Skeletal muscle satellite cell (primary cell): ENCODE results near the gene SLC38A6. TPM values are rescaled to one million over a fixed set of nuclear protein-coding genes. Genes with fewer than 3 reads are reported as not detected.

Experiments used
- H3K27me3 ChIP-seq: 2 replicates; pipeline ENCODE4 v1.7.0; 2013; ENCODE audit warnings: low read length; ENCODE audit not compliant: control insufficient read depth, insufficient read depth
- H3K36me3 ChIP-seq: 2 replicates; pipeline ENCODE4 v1.7.0; 2013; ENCODE audit warnings: mild to moderate bottlenecking, control low read depth, low read length; ENCODE audit not compliant: insufficient read depth
- H3K4me1 ChIP-seq: 2 replicates; pipeline ENCODE4 v1.7.0; 2013; ENCODE audit warnings: low read length; ENCODE audit not compliant: control insufficient read depth, insufficient read depth
- H3K4me2 ChIP-seq: 2 replicates; pipeline ENCODE4 v1.7.0; 2013; ENCODE audit warnings: mild to moderate bottlenecking, low read length
- H3K4me3 ChIP-seq: 2 replicates; pipeline ENCODE4 v1.7.0; 2013; ENCODE audit warnings: low read length
- H3K9ac ChIP-seq: 2 replicates; pipeline ENCODE4 v1.7.0; 2013; ENCODE audit warnings: mild to moderate bottlenecking, low read depth, low read length, moderate library complexity
- H3K9me3 ChIP-seq: replicated peaks from 2 replicates; pipeline ENCODE4 v1.7.0; 2013; ENCODE audit warnings: mild to moderate bottlenecking, control low read depth, low read length
- total RNA-seq: library from RNA; depleted of rRNA; stranded (reverse); fragments of >200 nt; gene quantifications from 2 replicates; pipeline ENCODE4 v1.2.3, GENCODE V29; 2012; rRNA removed

The SLC38A6 gene
- 41.7 and 55.3 TPM in 2 replicates for total RNA-seq

DNA sequence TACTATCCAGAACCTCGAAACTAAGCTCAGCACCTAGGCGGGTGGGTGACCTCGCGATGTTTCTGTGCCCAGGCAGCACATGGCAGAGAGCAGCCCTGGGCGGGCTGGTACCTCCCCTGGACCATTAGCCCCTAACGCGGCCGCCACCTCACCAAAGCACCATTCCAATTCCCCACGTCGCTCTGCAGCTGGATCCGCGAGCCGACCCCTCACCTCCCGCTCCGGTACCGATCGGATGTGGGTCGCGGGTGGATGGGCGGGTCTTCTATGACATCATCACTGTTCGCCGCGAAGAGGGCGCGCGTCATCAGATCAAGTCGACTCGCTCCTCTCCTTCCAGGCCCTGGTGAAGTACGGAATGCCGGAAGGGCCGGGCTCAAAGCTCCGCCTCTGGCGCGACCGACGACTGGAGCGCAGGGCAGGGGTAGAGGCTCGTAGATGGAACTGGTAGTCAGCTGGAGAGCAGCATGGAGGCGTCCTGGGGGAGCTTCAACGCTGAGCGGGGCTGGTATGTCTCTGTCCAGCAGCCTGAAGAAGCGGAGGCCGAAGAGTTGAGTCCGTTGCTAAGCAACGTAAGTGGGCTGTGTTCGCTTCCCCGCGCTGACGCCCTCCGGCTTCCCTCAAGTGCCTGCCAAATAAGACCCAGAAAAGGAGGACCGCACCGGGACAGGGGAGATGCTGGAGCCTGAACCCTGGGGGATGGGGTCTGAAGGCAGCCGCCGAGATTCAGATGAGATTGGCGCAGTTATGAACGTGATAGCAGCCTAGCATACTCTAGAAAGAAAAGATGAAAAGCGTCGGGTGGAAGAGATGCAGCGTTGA is at the start of gene SLC38A6, which contains the start of gene TRMT5:
TSS of gene SLC38A6 (plus strand) at position 435 of the 822 bp plus-strand sequence. CDS start at position 468, 33 bp downstream.
TSS of gene TRMT5 (minus strand) at position 269 of the 822 bp plus-strand sequence. CDS start at position 163, 106 bp downstream.
- peak within 1 kb of the TSS; percentile 90 for H3K9ac ChIP-seq
- peak within 1 kb of the TSS; percentile 93 for H3K4me2 ChIP-seq
- H3K4me1 ChIP-seq = peaks cover 43% of the 10 kb centered on the region
- peak within 1 kb of the TSS; percentile 87 for H3K4me3 ChIP-seq
- H3K36me3 ChIP-seq = peaks cover 27% of the 10 kb centered on the region
- H3K9me3 ChIP-seq = no peaks in the 10 kb centered on the region
- H3K27me3 ChIP-seq = no peaks in the 10 kb centered on the region

DNA sequence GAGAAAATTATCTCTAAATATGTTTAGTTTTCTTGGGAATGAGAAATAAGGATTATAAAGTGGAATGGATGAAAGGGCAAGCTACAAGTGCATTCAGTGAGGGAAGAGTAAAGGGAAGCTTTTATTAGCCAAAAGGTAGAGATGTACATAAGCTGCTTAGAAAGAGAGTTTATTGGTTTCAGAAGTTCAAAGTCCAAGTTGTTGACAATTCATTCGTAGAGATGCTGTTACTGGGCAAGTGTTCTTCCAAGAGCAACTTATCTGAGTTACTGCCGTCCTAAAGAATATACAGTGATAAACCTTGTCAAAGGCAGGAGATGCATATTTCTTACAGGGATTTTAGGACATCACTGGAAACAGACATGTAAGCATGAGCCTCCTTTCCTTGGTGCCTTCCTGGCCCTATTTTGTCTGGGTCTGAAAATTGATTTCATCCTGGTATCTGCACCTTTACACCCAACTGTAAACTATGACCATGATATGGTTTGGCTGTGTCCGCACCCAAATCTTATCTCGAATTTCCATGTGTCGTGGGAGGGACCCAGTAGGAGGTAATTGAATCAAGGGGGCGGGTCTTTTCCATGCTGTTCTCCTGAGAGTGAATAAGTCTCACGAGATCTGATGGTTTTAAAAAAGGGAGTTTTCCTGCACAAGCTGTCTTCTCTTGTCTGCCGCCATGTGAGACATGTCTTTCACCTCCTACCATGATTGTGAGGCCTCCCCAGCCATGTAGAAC is 47.0 kb upstream of the SLC38A6 start:
- H3K9ac ChIP-seq = no peak overlapping the region
- H3K9me3 ChIP-seq = no peaks in the 10 kb centered on the region
- no peaks in the 10 kb centered on the region for H3K36me3 ChIP-seq
- H3K4me2 ChIP-seq = no peak overlapping the region
- no peaks in the 10 kb centered on the region for H3K27me3 ChIP-seq
- no peak overlapping the region for H3K4me3 ChIP-seq
- no peaks in the 10 kb centered on the region for H3K4me1 ChIP-seq

DNA sequence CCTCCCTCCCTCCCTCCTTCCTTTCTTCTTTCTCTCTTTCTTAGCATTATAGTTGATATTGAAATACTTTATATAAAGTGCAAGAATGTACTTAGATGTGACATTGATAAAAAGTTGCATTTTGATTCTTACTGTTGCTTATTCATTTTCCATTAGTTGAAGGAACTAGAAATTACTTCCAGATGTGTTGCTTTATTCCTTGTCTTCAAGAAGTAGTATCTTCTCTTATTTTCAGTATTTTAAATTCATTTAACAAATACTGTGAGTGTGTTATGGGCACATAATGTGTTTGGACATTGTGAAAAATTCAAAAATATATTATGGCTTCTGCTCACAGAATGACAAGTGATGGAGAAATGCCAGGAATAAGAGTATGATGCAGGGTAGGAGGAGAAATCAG is 45.7 kb upstream of the SLC38A6 start:
- H3K27me3 ChIP-seq = no peaks in the 10 kb centered on the region
- no peaks in the 10 kb centered on the region for H3K9me3 ChIP-seq
- no peak overlapping the region for H3K4me3 ChIP-seq
- H3K9ac ChIP-seq = no peak overlapping the region
- no peaks in the 10 kb centered on the region for H3K4me1 ChIP-seq
- H3K4me2 ChIP-seq = no peak overlapping the region
- no peaks in the 10 kb centered on the region for H3K36me3 ChIP-seq

DNA sequence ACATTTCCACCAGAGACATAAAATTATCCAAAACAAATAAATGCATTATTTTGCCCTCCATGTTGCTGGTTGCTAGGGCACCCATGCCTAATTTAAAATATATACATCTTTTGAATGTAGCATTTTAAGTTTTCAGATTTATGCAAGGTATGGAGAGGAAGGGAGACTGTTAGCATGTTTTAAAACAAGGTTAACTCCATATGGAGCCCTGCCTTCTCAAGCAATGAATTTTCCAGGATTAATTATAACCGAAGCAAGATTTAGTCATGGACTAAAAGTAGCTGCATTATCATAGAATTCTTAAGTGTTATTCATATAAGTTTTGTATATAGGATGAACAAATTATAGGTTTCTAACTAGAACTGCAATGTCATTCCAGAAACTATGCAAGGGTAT is 37.4 kb upstream of the SLC38A6 start:
- Histone ChIP-seq H3K9ac (no peak overlapping the region), H3K9me3 (no peaks in the 10 kb centered on the region), H3K27me3 (no peaks in the 10 kb centered on the region), H3K36me3 (no peaks in the 10 kb centered on the region), H3K4me2 (no peak overlapping the region), H3K4me3 (no peak overlapping the region), H3K4me1 (peaks cover 26% of the 10 kb centered on the region)

DNA sequence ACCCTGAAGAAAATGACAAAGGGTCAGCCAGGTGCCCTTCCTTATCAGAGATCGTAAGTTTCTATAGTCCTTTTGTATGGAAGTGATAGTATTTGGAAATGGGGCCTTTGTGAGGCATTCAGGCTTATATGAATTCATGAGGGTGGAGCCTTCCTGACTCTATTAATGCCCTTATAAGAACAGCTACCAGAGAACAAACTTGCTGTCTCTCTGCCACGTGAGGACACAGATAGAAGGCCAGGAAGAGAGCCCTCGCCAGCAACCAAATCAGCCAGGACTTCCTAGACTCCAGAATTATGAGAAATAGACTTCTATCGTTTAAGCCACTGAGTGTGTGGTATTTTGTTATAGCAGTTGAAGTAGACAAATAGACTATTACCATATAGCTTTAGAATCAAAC is 36.8 kb upstream of the SLC38A6 start:
- H3K4me1 ChIP-seq = peaks cover 26% of the 10 kb centered on the region
- no peaks in the 10 kb centered on the region for H3K27me3 ChIP-seq
- H3K36me3 ChIP-seq = no peaks in the 10 kb centered on the region
- H3K9me3 ChIP-seq = no peaks in the 10 kb centered on the region
- no peak overlapping the region for H3K4me2 ChIP-seq
- H3K4me3 ChIP-seq = no peak overlapping the region
- H3K9ac ChIP-seq = no peak overlapping the region

DNA sequence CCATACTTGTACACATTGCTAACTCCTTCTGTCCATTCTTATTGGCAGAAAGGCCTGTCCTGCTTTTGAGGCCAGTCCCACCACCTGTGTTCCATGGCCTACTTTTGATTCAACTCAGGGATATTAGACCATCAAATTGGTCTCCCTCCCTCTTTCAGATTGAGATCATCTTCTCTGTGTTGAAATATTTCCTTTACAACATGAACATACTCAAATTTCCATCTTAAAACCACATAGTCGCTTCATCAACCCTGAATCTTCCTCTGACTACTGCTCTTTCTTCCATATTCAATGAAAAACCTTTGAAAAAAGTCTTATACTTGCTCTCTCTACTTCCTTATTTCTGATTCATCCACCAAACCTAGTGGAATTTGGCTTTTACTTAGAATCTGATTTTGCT is 35.1 kb upstream of the SLC38A6 start:
- no peaks in the 10 kb centered on the region for H3K9me3 ChIP-seq
- H3K4me2 ChIP-seq = no peak overlapping the region
- no peak overlapping the region for H3K4me3 ChIP-seq
- no peaks in the 10 kb centered on the region for H3K36me3 ChIP-seq
- H3K9ac ChIP-seq = no peak overlapping the region
- H3K4me1 ChIP-seq = peaks cover 30% of the 10 kb centered on the region
- no peaks in the 10 kb centered on the region for H3K27me3 ChIP-seq

DNA sequence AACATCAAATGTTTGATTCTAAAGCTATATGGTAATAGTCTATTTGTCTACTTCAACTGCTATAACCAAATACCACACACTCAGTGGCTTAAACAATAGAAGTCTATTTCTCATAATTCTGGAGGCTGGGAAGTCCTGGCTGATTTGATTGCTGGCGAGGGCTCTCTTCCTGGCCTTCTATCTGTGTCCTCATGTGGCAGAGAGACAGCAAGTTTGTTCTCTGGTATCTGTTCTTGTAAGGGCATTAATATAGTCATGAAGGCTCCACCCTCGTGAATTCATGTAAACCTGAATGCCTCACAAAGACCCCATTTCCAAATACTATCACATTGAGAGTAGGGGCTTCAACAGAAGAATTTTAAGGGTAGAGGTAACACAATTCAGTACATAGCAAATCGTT is 34.3 kb upstream of the SLC38A6 start:
- H3K27me3 ChIP-seq = no peaks in the 10 kb centered on the region
- no peaks in the 10 kb centered on the region for H3K36me3 ChIP-seq
- no peak overlapping the region for H3K4me3 ChIP-seq
- peaks cover 38% of the 10 kb centered on the region for H3K4me1 ChIP-seq
- no peak overlapping the region for H3K4me2 ChIP-seq
- H3K9ac ChIP-seq = no peak overlapping the region
- no peaks in the 10 kb centered on the region for H3K9me3 ChIP-seq

DNA sequence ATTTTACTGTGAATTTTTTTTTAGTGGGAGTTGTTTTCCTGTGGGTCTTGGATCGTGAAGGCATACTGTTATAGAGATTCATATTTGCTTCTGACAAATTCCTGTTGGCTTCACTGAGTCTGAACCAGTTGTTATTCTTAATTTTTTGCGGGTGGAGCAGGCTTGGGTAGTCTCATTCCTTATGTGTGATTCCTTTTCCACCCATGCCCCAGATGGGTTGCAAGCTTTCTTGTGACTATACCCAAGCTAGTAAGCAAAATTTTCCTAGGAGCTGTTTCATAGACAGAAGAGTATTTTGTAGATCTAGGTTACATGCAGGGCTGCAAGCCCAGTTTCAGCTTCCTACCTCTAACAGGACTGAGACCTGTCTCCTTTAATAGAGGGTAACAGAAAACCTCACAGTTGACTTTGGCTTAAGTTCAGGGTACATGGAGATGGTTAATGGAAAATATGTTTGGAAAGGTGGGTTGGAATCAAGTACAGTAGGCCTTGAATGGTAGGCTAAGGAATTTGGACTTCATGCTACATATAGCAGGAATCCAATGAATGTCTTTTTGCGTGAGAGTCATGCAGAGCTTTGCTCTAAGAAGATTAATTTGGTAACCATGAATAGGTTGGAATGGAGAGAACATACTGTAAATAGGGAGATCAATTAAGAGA is 29.1 kb upstream of the SLC38A6 start:
- H3K9me3 ChIP-seq = no peaks in the 10 kb centered on the region

DNA sequence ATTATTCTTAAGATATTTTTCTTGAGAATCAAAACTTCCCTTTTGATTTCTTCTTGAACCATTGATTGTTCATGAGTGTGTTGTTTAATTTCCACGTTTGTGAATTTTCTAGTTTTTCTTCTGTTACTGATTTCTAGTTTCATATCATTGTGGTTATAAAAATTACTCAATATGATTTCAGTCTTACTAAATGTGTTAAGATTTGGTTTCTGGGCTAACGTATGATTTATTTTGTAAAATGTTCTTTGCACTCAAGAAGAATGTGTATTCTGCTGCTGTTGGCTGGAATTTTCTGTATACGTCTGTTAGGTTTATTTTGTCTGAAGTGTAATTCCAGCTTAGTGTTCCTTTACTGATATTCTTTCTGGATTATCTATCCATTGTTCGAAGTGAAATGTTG is 24.8 kb upstream of the SLC38A6 start:
- H3K27me3 ChIP-seq = no peaks in the 10 kb centered on the region
- peaks cover 9% of the 10 kb centered on the region for H3K9me3 ChIP-seq
- no peak overlapping the region for H3K9ac ChIP-seq

More for the DNA sequence above, 29.1 kb upstream of the SLC38A6 start:
- Histone ChIP-seq H3K4me1 (peaks cover 22% of the 10 kb centered on the region), H3K4me2 (no peak overlapping the region), H3K27me3 (no peaks in the 10 kb centered on the region), H3K4me3 (no peak overlapping the region), H3K36me3 (no peaks in the 10 kb centered on the region), H3K9ac (no peak overlapping the region)

DNA sequence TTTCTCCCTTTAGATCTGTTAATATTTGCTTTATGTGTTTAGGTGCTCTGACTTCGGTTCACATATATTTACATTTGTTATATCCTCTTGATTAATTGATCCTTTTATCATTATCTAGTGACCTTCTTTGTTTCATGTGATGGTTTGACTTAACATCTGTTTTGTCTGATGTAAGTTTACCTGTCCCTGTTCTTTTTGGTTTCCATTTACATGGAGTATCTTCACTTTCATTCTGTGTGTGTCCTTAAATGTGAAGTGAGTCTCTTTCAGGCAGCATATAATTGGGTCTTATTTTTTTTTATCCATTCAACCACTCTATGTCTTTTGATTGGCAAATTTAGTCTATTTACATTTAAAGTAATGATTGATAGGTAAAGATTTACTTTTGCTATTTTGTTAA is 24.4 kb upstream of the SLC38A6 start:
- H3K4me2 ChIP-seq = no peak overlapping the region
- no peaks in the 10 kb centered on the region for H3K27me3 ChIP-seq
- H3K9ac ChIP-seq = no peak overlapping the region
- H3K4me3 ChIP-seq = no peak overlapping the region
- H3K36me3 ChIP-seq = no peaks in the 10 kb centered on the region
- peaks cover 11% of the 10 kb centered on the region for H3K4me1 ChIP-seq
- peaks cover 9% of the 10 kb centered on the region for H3K9me3 ChIP-seq

More for the DNA sequence above, 24.8 kb upstream of the SLC38A6 start:
- H3K4me2 ChIP-seq = no peak overlapping the region
- no peak overlapping the region for H3K4me3 ChIP-seq
- peaks cover 15% of the 10 kb centered on the region for H3K4me1 ChIP-seq
- H3K36me3 ChIP-seq = no peaks in the 10 kb centered on the region

DNA sequence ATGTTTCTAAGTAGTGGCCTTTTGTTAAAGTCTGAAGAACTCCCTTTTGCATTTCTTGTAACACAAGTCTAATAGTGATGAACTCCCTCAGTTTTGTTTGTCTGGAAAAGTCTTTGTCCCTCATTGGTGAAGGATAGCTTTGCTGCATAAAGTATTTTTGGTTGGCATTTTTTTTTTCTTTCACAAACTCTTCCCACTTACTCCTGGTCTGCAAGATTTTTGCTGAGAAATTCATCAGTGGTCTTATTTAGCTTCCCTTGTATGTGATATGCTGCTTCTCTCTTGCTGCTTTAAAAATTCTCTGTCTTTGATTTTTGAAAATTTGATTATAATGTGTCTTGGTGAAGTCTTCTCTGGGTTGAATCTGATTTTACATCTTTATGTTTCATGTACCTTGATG is 22.9 kb upstream of the SLC38A6 start:
- no peaks in the 10 kb centered on the region for H3K4me1 ChIP-seq
- H3K9me3 ChIP-seq = peaks cover 9% of the 10 kb centered on the region
- no peak overlapping the region for H3K9ac ChIP-seq
- no peaks in the 10 kb centered on the region for H3K36me3 ChIP-seq
- no peak overlapping the region for H3K4me3 ChIP-seq
- no peaks in the 10 kb centered on the region for H3K27me3 ChIP-seq
- no peak overlapping the region for H3K4me2 ChIP-seq
